ENCODE results near the gene MRPL16.

The MRPL16 gene

GRCh38 chr11:59760771-59761170, 49.8 kb downstream of the MRPL16 start:
- no peak for TF ChIP-seq SPI1 (IDR thresholded peaks at IDR 0.05; ENCODE audit: borderline replicate concordance, low read depth)
- no peak for TF ChIP-seq CTCF (IDR thresholded peaks at IDR 0.05; ENCODE audit: insufficient read depth, low read length)
- no peak for TF ChIP-seq POLR2AphosphoS5 (IDR thresholded peaks at IDR 0.05; ENCODE audit: low read depth)
- TF ChIP-seq GABPA (IDR thresholded peaks at IDR 0.05; ENCODE audit: low read depth), result no peak
- no peak for TF ChIP-seq REST (IDR thresholded peaks at IDR 0.05; ENCODE audit: insufficient replicate concordance, low read depth)
- Histone ChIP-seq H3K4me3 (replicated peaks; ENCODE audit: insufficient read depth, low read length) (no peak overlapping the region), H3K27ac (replicated peaks) (no peak overlapping the region), H3K27me3 (ENCODE audit: insufficient read depth, poor library complexity, severe bottlenecking) (no peaks in the 10 kb centered on the region)
- no peak for DNase-seq (ENCODE audit: low read depth in 1 of 2, low spot score in 1 of 2)

GRCh38 chr11:59759900-59760299, 50.7 kb downstream of the MRPL16 start:
- DNase-seq (ENCODE audit: low read depth in 1 of 2, low spot score in 1 of 2), result no peak
- no peak for TF ChIP-seq POLR2AphosphoS5 (IDR thresholded peaks at IDR 0.05; ENCODE audit: low read depth)
- no peak for TF ChIP-seq SPI1 (IDR thresholded peaks at IDR 0.05; ENCODE audit: borderline replicate concordance, low read depth)
- TF ChIP-seq REST (IDR thresholded peaks at IDR 0.05; ENCODE audit: insufficient replicate concordance, low read depth), result no peak
- no peak overlapping the region for H3K4me3 ChIP-seq (replicated peaks; ENCODE audit: insufficient read depth, low read length)
- H3K27ac ChIP-seq (replicated peaks), result no peak overlapping the region
- no peaks in the 10 kb centered on the region for H3K27me3 ChIP-seq (ENCODE audit: insufficient read depth, poor library complexity, severe bottlenecking)

GRCh38 chr11:59758401-59759037, 52.1 kb downstream of the MRPL16 start:
- H3K27ac ChIP-seq (replicated peaks), result no peak overlapping the region
- TF ChIP-seq GABPA (IDR thresholded peaks at IDR 0.05; ENCODE audit: low read depth) (no peak), POLR2AphosphoS5 (IDR thresholded peaks at IDR 0.05; ENCODE audit: low read depth) (no peak), SPI1 (IDR thresholded peaks at IDR 0.05; ENCODE audit: borderline replicate concordance, low read depth) (no peak), REST (IDR thresholded peaks at IDR 0.05; ENCODE audit: insufficient replicate concordance, low read depth) (no peak), CTCF (IDR thresholded peaks at IDR 0.05; ENCODE audit: insufficient read depth, low read length) (no peak)

More at GRCh38 chr11:59758401-59759037, 52.1 kb downstream of the MRPL16 start:
- H3K27me3 ChIP-seq (ENCODE audit: insufficient read depth, poor library complexity, severe bottlenecking), result no peaks in the 10 kb centered on the region
- DNase-seq (ENCODE audit: low read depth in 1 of 2, low spot score in 1 of 2), result no peak
- H3K4me3 ChIP-seq (replicated peaks; ENCODE audit: insufficient read depth, low read length), result no peak overlapping the region

Measured in HL-60 (cell line).